Eye (tissue), 1 donor: ENCODE measurements around the gene MTERF1.
"Not testable (repeated sequence)": the region's sequence is repeated elsewhere in the genome, so short reads cannot be mapped to it uniquely, and the experiment has no call there.

Experiments
- DNase-seq: peaks from one replicate; pipeline ENCODE4 v3.0.0-alpha.2; 2015

The MTERF1 gene

GRCh38 chr7:91883676-91884362 lies 3.3 kb upstream of the MTERF1 start:
- DNase-seq: peak; percentile 24

GRCh38 chr7:91880016-91880412 lies 488 bp downstream of the MTERF1 start:
- no peak for DNase-seq

GRCh38 chr7:91876391-91877133 lies 3.9 kb downstream of the MTERF1 start:
- DNase-seq: peak; percentile 22

GRCh38 chr7:91875851-91876250 lies 4.7 kb downstream of the MTERF1 start:
- DNase-seq: no peak

- no peak for DNase-seq
These were observed 7.6 kb downstream of the MTERF1 start for GRCh38 chr7:91872928-91873327.

GRCh38 chr7:91872069-91872468 lies 8.4 kb downstream of the MTERF1 start:
- no peak for DNase-seq

- DNase-seq: no peak
These were observed 10.8 kb downstream of the MTERF1 start for GRCh38 chr7:91869661-91870060.

- DNase-seq: peak; percentile 18
These were observed 13.8 kb downstream of the MTERF1 start for GRCh38 chr7:91866599-91867148.

- DNase-seq: no peak
These were observed 15.0 kb downstream of the MTERF1 start for GRCh38 chr7:91865511-91865910.

- not testable (repeated sequence) for DNase-seq
These were observed 15.9 kb downstream of the MTERF1 start for GRCh38 chr7:91864604-91865003.

- no peak for DNase-seq
These were observed 16.4 kb downstream of the MTERF1 start for GRCh38 chr7:91864070-91864469.

- no peak for DNase-seq
These were observed 28.2 kb downstream of the MTERF1 start for GRCh38 chr7:91852263-91852741.

- DNase-seq: no peak
These were observed 30.0 kb downstream of the MTERF1 start for GRCh38 chr7:91850455-91850854.

GRCh38 chr7:91847876-91848588 lies 32.5 kb downstream of the MTERF1 start:
- no peak for DNase-seq

- DNase-seq: no peak
These were observed 33.3 kb downstream of the MTERF1 start for GRCh38 chr7:91847231-91847630.

- DNase-seq: no peak
These were observed 34.1 kb downstream of the MTERF1 start for GRCh38 chr7:91846436-91846835.

- no peak for DNase-seq
These were observed 36.7 kb downstream of the MTERF1 start for GRCh38 chr7:91843831-91844230.

GRCh38 chr7:91838439-91838838 lies 42.1 kb downstream of the MTERF1 start:
- DNase-seq: no peak

- DNase-seq: no peak
These were observed 43.0 kb downstream of the MTERF1 start for GRCh38 chr7:91837397-91838070.

- peak; percentile 12 for DNase-seq
These were observed 44.6 kb downstream of the MTERF1 start for GRCh38 chr7:91835826-91836368.

- peak; percentile 6 for DNase-seq
These were observed 45.2 kb downstream of the MTERF1 start for GRCh38 chr7:91835091-91835825.
